ENCODE data around the gene FBXO21. TPM values are rescaled to one million over a fixed set of nuclear protein-coding genes. Genes with fewer than 3 reads are reported as not detected.

Gene FBXO21
- total RNA-seq, 1 experiment from 2014 or later = 62.3 TPM

DNA sequence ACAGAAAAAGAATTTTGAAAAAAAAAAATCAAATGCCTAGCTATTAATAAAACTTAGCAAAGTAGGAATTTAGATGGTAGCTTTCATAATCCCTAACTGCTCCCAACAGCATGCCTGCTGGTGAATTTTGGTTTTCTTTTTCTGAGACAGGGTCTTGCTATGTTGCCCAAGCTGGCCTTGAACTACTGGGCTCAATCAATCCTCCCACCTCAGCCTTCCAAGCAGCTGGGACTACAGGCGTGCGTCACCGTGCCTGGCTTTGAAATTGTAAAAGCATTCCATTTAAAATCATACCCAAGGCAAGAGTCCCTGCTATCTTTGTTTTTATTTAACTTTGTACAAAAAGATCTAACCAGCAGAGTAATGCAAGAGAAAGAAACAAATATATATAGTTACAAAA lies 20.7 kb downstream of the FBXO21 start:
- no peak for DNase-seq (ENCODE audit: extremely low read depth, low read depth)

DNA sequence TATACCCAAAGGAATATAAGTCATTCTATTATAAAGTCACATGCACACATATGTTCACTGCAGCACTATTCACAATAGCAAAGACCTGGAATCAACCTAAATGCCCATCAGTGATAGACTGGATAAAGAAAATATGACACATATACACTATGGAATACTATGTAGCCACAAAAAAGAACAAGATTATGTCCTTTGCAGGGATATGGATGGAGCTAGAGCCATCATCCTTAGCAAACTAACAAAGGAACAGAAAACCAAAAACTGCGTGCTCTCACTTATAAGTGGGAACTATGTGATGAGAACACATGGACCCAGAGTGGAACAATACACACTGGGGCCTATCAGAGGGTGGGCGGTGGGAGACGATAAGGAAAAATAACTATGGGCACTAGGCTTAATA lies 21.3 kb downstream of the FBXO21 start:
- DNase-seq (ENCODE audit: extremely low read depth, low read depth) = no peak

- DNase-seq (ENCODE audit: extremely low read depth, low read depth) = no peak
These were observed 22.5 kb downstream of the FBXO21 start for GRCh38 chr12:117167769-117168168.

DNA sequence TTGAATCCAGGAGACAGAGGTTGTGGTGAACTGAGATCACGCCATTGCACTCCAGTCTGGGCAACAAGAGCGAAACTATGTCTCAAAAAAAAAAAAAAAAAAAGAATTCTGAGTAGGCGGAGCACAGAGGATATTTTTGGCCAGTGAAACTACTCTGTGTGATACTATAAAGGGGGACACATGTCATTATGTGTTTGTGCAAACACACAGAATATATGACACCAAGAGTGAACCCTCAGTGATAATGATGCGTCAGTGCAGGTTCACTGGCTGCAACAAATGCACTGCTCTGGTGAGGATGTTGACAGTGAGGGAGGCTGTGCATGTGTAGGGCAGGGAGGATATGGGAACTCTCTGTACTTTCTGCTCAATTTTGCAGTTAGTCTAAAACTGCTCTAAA lies 24.2 kb downstream of the FBXO21 start:
- DNase-seq (ENCODE audit: extremely low read depth, low read depth) = no peak

DNA sequence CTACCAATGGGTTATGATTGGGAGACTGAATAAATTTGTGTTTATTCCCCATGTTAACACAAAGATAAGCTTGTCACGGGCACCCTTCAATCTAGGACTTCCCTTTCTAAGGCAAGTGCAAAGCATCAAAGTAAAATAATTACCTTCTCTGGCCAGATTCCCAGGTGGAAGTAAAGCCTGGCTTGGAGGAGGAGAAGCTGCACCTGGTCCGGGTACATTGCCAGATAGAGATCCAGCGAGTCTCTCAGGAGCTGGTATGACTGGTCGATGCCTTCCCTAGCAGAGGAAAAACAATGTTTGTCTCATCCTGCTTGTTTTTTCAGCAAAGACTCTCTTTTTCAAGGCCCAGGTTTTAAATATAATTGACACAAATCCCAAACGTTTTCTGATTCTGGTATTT lies 24.9 kb downstream of the FBXO21 start:
- no peak for DNase-seq (ENCODE audit: extremely low read depth, low read depth)

- DNase-seq (ENCODE audit: extremely low read depth, low read depth) = no peak
These were observed 27.6 kb downstream of the FBXO21 start for GRCh38 chr12:117162633-117163032.

GRCh38 chr12:117162167-117162539 lies 28.1 kb downstream of the FBXO21 start:
- no peak for DNase-seq (ENCODE audit: extremely low read depth, low read depth)

- no peak for DNase-seq (ENCODE audit: extremely low read depth, low read depth)
These were observed 28.7 kb downstream of the FBXO21 start for GRCh38 chr12:117161460-117162166.

- DNase-seq (ENCODE audit: extremely low read depth, low read depth) = no peak
These were observed 30.6 kb downstream of the FBXO21 start for GRCh38 chr12:117159674-117160073.

GRCh38 chr12:117158911-117159553 lies 31.2 kb downstream of the FBXO21 start:
- no peak for DNase-seq (ENCODE audit: extremely low read depth, low read depth)

- DNase-seq (ENCODE audit: extremely low read depth, low read depth) = no peak
These were observed 32.2 kb downstream of the FBXO21 start for GRCh38 chr12:117158096-117158495.

DNA sequence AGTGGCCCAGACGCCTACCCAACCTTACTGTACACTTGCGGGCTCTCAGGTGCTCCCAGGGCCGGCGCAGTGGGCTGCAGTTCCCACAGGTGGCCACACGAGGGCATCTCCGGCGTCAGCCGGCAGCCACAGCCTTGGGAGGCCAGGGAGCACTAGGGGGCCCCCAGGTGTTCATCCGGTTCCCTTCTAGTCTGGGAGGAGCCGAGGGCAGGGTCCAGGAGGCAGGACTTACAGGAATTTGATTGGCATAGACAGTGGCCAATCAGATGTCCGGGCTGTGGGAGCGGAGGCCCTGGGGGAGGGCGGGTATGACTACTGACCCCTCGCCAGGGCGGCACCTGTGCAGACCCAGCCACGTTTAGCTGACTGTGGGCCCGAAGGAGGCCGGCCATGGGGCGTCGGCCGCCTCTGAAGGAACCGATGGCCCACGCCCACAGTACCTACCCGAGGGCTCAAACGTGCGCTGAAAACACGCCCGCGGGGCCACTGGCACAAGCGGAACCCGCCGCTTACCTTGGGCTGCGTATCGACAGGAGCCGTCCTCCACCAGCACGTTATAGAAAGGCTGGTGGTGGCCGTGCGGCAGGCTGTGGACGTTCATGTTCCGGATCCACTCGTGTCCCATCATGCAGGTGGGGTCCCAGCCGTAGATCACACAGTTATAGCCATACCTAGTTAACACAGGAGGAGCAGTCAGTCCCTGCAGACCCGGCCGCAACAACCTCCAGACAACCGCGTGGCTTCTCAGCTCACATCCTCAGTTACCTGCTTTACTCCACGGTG lies 34.8 kb downstream of the FBXO21 start:
- DNase-seq (ENCODE audit: extremely low read depth, low read depth) = peak; percentile 62

DNA sequence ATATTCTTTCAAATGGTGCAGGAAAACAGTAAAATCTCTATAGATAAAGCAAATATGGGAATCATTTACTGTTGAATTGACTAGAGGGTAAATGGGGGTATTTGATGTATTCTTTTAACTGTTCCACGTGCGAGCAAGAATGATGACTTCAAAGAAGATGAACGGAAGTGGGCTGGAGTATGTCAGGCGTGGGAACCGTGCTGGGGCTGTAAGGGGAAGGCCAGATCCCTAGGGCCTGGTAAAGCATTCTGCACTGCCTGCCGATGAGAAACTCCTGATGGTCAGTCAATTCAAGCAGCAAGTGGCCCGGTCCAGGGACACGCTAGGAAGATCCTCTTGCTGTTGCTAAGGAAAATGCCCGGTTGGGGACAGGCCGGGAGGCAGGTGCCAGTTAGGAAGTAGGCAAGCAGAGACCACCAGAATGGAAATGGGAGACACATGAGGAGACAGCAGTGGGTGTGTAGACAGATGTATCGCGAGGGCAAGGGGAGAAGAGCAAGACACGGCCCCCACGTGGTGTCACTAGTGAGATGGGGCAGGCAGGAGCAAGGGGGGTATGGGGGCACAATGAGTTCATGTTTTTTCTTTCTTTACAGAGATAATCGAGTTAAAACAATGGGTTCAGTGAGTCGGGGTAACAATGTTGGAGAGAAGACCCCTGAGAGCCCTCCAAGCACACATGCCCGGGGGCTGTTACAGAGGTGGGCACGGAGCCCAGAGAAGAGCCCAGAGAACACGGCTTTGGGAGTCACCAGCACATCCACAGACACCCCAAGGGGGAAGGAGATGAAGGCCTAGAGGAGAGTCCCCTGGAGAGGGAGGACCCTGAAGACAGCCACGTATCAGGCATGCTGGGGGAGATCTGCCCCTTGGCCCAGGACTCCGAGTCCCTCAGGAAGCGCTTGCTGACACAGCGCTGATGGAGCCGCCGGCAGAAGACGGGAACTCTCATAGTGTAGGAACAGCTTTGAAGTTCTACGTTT lies 37.2 kb downstream of the FBXO21 start:
- DNase-seq (ENCODE audit: extremely low read depth, low read depth) = no peak

DNA sequence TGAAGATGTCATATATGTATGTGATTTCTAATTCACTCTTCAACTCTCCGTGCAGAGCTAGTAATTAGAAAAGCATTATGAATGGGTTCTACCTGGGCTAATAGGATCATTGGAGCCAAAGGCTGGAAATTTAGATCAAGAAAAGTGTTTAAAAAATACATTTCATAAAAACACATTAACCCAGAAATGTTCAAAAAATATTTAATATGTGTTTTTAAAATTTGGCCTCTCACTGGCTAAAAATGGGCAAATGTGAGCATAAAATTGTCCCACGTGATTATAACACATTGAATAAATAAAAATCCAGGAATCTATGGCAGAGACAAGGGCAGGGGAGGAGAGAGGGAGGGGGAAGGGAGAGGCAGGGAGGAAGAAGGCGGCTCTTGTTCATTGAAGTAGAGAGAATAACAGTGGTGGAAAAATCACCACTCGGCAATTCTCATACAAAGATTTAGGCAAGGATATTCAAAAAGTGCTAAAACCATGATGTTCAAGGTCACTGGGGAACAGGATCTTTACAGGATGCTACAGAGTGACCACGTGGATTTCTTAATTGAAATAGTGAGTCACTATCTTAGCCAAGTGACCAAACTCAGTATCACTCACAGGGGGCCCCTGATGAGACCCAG lies 38.8 kb downstream of the FBXO21 start:
- DNase-seq (ENCODE audit: extremely low read depth, low read depth) = no peak

DNA sequence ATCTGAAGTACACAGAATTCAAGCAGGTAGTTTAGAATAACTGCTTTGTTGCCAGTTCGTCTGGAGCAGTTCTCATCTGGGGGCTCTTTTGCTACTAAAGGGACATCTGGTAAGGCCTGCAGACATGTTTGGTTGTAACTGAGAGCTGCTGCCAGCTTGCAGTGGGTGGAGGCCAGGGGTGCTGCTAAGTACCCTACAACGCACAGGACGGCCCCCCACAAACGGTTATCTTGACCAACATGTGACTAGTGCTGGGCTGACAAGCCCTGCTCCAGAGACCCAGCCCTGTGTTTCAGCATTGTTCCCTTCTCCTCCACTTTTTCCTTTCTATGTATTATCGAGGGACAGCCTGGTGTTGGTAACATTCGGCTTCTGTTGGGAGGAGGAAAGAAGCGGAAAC lies 40.8 kb downstream of the FBXO21 start:
- no peak for DNase-seq (ENCODE audit: extremely low read depth, low read depth)

GRCh38 chr12:117148642-117149041 lies 41.6 kb downstream of the FBXO21 start:
- DNase-seq (ENCODE audit: extremely low read depth, low read depth) = no peak

GRCh38 chr12:117147639-117148038 lies 42.6 kb downstream of the FBXO21 start:
- peak; percentile 47 for DNase-seq (ENCODE audit: extremely low read depth, low read depth)

GRCh38 chr12:117145597-117146154 lies 44.6 kb downstream of the FBXO21 start:
- no peak for DNase-seq (ENCODE audit: extremely low read depth, low read depth)

- no peak for DNase-seq (ENCODE audit: extremely low read depth, low read depth)
These were observed 45.7 kb downstream of the FBXO21 start for GRCh38 chr12:117144599-117144998.

DNA sequence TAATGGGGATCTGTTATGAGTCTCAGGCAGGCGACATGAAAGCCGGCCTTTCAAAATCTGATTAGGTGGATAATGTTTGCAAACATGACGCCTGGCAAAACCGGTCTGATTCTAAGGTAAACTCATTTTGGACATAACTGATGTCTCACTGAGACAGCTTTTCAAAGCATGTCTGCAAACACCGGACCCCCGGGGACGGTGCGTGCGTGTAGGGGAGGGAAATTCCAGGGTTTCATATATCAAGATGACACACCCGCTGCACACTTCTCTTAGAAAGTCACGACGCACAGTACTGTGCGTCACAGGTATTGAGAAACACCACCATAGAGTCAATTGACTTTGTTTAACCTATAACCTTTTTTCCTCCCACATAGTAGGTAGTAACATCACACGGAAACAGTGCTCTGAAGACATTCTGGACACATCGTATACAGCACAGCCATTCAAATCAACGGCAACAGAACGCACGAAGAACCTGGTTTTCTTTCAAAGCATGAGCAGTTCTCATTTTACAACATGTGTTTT lies 47.2 kb downstream of the FBXO21 start:
- DNase-seq (ENCODE audit: extremely low read depth, low read depth) = peak; percentile 93

All from NCI-H460 (cell line).